GM12873 (cell line): ENCODE measurements around the gene LOXL3.
A peak's percentile ranks its signal among the peaks of the same experiment; 100 is the strongest.

Experiments used
- TF ChIP-seq, protein P1 (sequence below): IDR thresholded peaks from 2 replicates; pipeline ENCODE4 v1.5.1; 2012; ENCODE audit warnings: low read depth, mild to moderate bottlenecking, moderate library complexity, low read length, control low read depth; ENCODE audit not compliant: insufficient read depth; ENCODE audit errors: missing control alignments

Gene LOXL3

GRCh38 chr2:74535440-74535965 is 18.2 kb downstream of the LOXL3 start:
- TF ChIP-seq, protein P1, sequence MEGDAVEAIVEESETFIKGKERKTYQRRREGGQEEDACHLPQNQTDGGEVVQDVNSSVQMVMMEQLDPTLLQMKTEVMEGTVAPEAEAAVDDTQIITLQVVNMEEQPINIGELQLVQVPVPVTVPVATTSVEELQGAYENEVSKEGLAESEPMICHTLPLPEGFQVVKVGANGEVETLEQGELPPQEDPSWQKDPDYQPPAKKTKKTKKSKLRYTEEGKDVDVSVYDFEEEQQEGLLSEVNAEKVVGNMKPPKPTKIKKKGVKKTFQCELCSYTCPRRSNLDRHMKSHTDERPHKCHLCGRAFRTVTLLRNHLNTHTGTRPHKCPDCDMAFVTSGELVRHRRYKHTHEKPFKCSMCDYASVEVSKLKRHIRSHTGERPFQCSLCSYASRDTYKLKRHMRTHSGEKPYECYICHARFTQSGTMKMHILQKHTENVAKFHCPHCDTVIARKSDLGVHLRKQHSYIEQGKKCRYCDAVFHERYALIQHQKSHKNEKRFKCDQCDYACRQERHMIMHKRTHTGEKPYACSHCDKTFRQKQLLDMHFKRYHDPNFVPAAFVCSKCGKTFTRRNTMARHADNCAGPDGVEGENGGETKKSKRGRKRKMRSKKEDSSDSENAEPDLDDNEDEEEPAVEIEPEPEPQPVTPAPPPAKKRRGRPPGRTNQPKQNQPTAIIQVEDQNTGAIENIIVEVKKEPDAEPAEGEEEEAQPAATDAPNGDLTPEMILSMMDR = no peak

GRCh38 chr2:74534411-74534810 is 19.3 kb downstream of the LOXL3 start:
- TF ChIP-seq, protein P1 = no peak

DNA sequence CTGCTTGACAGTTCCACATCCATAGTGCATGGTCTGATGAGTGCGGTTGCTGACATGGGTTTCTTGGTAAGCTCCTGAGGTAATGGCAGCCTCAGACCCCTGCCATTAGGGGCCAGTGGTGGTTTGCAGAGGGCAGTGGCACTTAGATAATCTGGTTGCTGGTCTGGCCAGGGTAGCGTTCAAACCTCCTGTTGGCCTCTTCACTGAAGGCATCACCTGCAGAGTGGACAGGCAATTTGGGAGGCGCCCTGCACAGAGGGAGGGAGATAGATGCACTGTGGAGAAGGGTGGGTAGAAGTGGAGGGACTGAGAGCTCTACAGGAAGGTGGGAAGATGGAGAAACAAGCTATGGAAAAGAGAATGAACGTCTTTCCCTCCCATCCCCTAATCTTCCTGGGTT is 20.3 kb downstream of the LOXL3 start:
- TF ChIP-seq, protein P1 = no peak

GRCh38 chr2:74532222-74532621 is 21.5 kb downstream of the LOXL3 start:
- TF ChIP-seq, protein P1 = peak; percentile 25

DNA sequence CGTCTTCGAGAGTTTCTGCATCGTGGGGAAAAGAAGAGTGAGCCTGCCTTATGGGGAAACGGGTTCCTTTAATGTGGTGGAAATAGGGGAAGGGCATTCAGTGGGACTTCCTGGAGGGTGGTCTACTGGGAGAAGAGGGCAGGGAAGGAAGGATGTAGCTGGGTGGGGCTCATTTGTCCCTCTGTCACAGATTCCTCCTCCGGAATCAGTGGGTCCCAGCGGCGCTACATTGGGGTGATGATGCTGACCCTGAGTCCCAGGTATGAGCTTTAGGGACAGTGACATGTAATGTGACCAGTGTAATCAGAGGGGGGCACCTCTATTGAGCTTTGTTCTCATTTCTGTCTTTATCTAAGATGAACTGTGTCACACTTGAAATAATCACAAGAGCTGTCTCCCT is 22.1 kb downstream of the LOXL3 start:
- TF ChIP-seq, protein P1 = no peak

GRCh38 chr2:74530239-74531187 is 23.2 kb downstream of the LOXL3 start:
- TF ChIP-seq, protein P1 = no peak
